Stimulated activated CD4-positive, alpha-beta T cell treated with anti-CD3 and anti-CD28 coated beads, Interleukin-1b, Interleukin-23, amount 100 ng/mL, for 4 hours (primary cell): ENCODE measurements around the gene ADGRD1.
"Not testable (repeated sequence)": the region's sequence is repeated elsewhere in the genome, so short reads cannot be mapped to it uniquely, and the experiment has no call there.

Experiments
- DNase-seq, 2 donors: peaks; one replicate each; pipeline ENCODE4 v3.0.0-alpha.2; 2020; ENCODE audit warnings: low read depth in 2 of 2

ADGRD1 gene

DNA sequence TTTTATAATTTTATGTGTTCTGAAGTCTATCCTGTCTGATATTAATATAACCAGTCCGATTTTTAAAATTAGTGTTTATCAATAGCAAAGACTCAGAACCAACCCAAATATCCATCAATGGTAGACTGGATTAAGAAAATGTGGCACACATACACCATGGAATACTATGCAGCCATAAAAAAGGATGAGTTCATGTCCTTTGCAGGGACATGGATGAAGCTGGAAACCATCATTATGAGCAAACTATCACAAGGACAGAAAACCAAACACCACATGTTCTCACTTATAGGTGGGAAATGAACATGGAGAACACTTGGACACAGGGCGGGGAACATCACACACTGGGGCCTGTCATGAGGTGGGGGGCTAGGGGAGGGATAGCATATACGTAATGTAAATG, 16.2 kb upstream of the ADGRD1 start:
- DNase-seq, result not testable (repeated sequence)

GRCh38 chr12:130938186-130938585, 15.5 kb upstream of the ADGRD1 start:
- no peak for DNase-seq

- DNase-seq, result no peak
Measured at GRCh38 chr12:130944878-130945277, 8.8 kb upstream of the ADGRD1 start.

- DNase-seq, result no peak
Measured at GRCh38 chr12:130945786-130946492, 7.8 kb upstream of the ADGRD1 start.

DNA sequence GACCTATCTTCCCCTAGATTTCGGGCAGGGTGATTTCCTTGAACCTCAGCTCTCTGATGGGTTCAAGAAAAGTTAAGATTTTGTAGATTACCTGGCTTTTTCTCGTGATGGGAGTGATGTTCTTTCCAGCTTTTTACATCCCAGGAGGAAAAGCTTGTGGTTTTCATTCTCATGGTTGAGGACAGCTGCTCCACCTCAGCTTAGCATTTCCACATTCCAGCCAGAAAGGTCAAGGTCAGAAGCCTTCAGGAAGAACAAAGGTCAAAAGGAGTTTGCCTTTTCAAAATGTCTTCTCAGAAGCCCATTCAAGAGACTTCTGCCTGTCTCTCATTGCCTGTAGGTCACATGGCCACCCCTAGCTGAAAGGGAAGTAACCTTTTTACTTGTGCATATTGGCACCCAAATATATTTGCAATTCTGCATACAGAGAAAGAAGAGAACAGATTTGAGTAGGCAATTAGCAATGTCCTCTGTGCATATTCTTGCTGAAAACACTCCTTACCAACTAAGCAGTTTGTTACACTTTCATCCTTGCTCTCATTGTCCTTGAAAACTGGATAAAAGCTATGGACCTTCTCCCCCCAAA, 6.6 kb upstream of the ADGRD1 start:
- DNase-seq, result no peak

DNA sequence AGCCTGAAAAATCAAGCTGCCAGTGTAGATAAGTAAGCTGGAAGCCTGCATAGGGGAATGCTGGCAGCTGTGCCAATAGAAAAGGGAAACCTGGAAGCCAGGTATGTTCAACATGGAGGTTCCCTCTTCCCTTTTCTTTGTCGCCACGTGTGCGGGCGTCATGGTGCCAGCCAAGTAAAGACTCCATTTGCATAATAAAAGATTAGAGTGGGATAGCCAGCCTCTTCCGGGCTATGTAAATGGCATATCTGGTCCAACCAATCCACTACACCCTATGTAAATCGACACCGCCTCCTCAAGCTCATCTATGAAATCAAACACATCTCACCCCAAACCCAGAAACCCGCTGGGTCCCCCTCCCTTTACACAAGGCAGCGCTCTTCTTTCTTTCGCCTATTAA, 5.6 kb upstream of the ADGRD1 start:
- DNase-seq, result no peak

DNA sequence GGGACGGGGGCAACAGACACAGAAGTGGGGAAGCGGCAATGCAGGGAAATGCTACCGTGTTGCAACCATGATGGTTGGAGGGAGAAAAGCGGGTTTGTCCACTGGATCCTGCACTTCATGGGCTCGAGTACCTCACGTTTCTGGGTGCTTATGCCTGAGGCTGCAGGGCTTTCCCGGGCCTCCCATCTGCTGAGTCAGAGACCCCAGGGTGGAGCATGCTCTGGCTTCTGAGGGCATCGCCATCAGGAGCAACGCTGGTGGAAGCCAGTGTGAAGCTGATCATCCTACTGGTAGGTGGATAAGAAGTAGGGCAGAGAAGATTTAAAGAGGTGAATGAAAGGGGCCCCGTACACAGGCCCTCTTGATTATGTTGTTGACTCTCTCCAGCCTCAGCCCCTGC, 5.0 kb upstream of the ADGRD1 start:
- DNase-seq, result no peak

DNA sequence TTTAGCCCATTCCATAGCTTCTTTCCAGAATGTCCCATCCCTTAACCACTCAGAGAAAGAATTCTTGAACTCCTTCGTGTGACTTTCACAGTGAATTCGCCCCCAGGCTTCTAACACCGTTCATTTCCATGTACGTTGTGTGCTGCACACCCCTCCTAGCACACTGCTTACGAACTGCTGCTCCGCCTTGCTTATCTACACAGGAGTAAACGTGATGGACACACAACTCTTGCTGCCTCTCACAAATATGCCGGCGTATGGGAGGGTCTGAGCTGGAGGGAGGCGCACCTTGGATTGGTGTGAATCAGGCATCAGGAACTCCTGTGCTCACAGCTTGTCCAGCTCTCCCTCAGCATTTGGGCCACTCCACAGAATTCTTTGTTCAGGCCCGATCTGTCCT, 3.9 kb upstream of the ADGRD1 start:
- DNase-seq, result no peak

- DNase-seq, result no peak
Measured at GRCh38 chr12:130951636-130952035, 2.1 kb upstream of the ADGRD1 start.

GRCh38 chr12:130952171-130952954, 1.3 kb upstream of the ADGRD1 start:
- no peak for DNase-seq

DNA sequence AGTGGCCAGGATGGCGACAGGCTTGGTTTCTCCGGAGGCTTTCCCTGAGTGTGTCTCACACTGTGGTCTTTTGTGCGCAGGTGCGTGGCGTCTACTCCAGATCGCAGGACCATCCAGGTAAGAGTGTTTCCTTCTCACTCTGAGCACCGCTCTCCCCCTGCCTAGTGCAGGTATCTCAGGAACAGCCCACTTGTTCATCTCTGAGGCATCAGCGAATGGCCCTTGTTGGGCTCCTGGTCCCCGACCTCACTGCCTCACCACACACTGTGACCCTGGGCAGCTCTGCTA, 781 bp downstream of the ADGRD1 start:
- no peak for DNase-seq

DNA sequence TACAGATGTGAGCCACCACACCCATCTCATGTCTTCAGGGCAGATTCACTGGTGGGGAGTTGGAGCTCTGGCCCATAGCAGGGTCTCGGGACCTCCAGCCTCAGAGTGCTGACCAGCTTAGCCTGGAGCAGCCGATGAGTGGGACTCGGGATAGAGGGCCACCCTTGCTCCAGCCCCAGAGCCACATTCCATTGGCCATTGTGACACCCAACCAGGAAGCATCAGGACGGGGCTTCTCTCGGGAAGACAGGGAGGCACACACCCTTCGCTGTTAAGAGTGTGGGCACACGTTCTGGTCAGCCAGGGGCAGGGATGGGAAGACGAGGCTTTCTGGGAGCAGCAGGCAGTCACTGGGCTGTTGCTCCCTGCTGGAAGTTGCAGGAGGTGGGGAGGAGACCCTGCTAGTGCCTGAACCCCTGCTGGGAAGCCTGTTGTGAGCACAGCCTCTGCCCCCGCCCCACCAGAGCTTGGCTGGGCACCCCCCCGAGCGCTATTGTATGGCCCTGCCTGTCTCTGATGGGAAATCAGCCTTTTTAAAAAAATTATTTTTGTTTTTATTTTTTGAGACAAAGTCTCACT, 1.6 kb downstream of the ADGRD1 start:
- DNase-seq, result no peak

- DNase-seq, result no peak
Measured at GRCh38 chr12:130956009-130956408, 2.3 kb downstream of the ADGRD1 start.

- no peak for DNase-seq
Measured at GRCh38 chr12:130956456-130957303, 3.0 kb downstream of the ADGRD1 start.

- no peak for DNase-seq
Measured at GRCh38 chr12:130957304-130957621, 3.6 kb downstream of the ADGRD1 start.

DNA sequence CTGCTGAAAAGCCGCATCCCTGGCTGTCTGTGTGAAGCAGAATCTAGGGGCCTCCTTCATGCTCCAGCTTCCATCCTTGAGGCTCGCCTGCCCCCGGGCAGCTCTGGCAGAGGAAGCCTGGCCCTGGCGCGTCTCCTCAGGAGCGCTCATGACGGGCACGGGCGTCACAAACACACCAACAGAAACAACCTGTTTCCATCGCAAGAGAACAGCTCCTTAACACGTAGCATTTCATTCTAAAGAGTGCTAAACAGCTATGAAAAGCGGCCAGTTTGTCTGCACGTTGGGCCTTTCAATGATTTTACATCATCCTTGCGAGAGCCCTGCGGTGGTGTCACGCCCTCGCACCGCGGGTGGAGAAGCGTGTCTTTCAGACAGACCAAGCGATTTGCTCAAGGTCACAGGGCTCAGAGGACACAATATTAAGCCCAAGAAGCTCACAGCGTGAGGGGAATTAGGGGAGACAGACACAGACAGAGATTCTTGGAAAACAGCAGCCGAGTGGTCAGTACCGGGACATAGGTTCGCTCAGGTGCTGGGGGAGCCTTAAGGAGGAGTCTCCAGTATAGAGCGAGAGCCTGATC, 4.9 kb downstream of the ADGRD1 start:
- no peak for DNase-seq

- DNase-seq, result no peak
Measured at GRCh38 chr12:130959632-130960031, 5.9 kb downstream of the ADGRD1 start.

DNA sequence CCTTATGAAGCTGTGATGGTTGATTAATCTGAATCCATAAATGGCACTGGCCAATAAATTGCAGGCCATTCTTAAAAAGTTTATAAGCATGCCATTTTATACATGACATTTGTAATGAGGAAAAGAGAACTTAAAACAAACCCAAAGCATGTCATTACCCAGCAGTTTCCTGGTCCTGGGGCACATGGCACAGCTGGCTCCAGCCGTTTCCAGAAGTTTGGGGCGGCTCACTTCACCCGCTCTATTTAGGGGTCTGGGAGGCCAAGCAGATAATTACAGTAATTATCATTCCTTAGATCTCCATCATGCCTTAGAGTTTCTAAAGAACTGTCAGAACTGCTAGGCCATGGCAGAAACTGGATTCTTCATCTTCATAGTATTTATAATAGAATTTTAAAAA, 6.4 kb downstream of the ADGRD1 start:
- DNase-seq, result no peak

- no peak for DNase-seq
Measured at GRCh38 chr12:130960787-130961186, 7.1 kb downstream of the ADGRD1 start.

GRCh38 chr12:130961921-130962451, 8.3 kb downstream of the ADGRD1 start:
- DNase-seq, result no peak

- no peak for DNase-seq
Measured at GRCh38 chr12:130965214-130965613, 11.5 kb downstream of the ADGRD1 start.

- DNase-seq, result no peak
Measured at GRCh38 chr12:130965668-130966067, 12.0 kb downstream of the ADGRD1 start.
